Activated naive CD4-positive, alpha-beta T cell treated with anti-CD3 and anti-CD28 coated beads, Interleukin-2, amount 50 U/mL, for 16 hours (primary cell): Measurements from ENCODE around the gene EHD3.

Experiments
- DNase-seq: peaks from one replicate; pipeline ENCODE4 v3.0.0-alpha.2; 2020

EHD3 gene

DNA sequence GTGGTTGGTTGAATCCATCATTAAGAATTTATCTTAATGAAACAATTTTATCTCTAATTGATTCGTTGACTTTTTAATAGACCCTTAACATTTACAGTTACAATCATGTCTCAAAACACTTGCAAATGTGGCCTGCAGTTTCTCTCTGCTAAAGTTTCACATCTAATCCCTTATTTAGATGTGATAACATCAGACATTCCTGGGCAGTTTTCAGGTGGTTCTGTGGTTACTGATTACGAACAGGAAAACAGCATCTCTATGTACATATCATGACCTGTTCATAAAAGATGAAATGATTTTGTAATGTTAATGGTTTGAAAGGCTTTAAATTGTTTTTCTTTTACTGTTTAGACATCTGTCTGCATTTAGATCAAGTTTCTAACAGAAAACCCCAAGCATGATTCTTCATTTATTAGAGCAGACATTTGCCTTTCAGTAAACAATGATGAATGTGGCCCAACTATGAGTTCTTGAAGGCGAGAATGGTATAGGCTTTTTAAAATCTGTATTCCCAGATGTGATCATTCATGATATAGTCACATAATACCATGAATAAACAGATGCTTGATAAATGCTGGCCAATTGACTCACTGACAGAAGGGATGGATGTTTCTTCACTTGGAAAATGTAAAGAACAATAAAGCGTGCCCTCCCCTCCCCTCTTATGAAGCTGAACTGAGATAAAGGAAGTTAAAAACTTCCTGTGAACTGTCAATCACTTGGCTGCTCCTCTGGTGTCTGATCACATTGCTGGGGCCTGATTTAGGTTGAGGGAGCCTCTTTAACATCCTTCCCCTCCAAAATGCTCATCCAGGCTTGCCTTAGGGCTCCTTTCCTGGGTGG is 20.1 kb upstream of the EHD3 start:
- DNase-seq = no peak

DNA sequence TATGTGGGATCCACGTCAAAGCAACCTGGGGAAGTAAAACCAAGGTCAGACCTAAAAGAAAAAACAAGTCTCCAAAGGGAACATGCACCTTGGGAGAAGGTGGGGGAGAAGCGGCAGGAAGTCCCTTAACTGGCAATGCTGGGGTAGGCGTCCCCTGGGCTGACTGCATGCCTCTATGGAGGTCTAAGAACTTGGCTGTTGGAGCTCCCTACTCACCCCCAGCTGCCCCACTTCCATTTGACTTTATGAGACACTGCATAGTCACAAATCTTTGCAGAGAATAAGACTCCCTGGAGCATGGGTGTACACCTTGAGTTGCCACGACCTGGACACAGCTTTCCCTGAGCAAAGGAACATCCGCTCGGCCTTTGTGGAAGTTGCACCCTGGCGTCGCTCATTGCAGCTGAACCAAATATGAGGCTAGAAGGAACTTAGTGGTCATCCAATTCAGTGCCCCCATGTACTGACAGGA is 19.5 kb upstream of the EHD3 start:
- no peak for DNase-seq

- no peak for DNase-seq
Observed at GRCh38 chr2:31216734-31217133, 17.2 kb upstream of the EHD3 start.

DNA sequence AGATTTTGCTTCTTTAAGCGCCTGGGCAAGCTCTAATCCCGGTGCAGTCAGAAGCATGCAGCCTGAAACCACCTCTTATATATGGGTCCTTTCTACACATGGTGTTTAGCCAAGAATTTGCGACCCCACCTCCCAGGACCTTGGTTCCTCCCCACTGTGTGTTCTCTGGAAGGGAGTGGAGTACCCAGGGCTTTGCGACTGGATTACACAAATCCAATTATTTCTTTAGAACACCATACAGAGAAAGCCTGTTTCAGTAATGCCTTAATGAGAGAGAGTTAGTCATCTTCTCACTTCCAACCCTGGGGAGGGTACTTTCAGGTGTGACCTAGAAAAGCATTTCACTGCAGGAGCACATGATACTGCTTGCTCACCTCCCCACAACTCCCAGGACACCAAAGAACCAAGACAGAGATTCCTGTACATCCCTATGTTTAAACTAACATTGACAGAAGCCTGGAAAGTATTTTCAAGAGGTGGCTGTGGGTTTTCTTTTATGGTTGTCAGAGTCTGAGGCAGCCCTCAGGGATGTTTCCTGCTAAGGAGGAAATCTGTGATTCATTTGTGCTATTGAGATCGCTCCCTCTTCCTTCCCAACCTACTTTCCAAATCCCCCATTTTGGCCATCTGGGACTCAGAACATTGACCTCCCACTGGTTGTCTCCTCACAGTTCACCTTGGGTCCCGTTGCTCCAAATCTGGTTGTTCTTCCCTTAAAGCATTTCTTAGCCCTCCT is 16.3 kb upstream of the EHD3 start, which contains the start of gene CAPN14:
TSS of gene CAPN14 (minus strand) at position 51 of the 736 bp plus-strand sequence. CDS start 12,068 bp downstream, outside the sequence.
- DNase-seq = no peak

GRCh38 chr2:31219131-31219969 is 14.6 kb upstream of the EHD3 start:
- DNase-seq = no peak

DNA sequence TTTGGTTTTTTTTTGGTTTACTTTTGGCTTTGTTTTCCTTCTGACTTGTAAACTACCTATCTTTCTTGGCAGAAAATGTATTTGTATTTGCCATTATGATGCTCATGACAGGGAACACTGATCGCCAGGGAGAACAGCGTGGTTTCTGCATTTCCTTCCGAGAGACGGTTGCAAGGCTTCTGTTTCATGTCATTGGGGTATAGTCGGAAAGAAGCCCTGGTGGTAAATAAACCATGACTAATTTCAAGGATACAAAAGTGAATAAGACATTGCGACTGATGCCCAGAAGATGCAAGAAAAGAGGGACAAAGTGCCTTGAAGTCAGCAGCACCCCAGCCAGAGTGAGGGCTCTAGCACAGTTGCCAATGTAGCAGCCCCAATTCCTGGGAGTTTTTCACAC is 12.4 kb upstream of the EHD3 start:
- DNase-seq = no peak

DNA sequence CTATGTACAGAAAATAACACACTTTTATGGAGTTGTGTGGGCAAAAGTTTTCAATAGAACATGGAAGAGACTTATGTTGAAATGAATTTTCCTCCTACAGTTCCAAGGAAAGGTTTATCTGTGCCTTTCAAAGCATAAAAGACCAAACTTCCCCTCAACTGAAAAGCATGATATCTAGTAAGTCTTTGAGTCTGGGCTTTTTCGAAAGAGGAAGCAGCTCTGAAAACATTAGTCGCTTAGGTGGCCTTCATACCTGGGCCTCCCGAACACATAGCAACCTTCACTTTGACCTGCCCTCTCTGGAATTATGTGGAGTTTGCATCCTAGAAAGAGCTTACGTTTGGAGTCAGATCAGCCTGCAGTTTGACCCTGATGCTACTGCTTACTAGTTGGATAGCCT is 11.9 kb upstream of the EHD3 start:
- DNase-seq = no peak

- DNase-seq = no peak
Observed at GRCh38 chr2:31223026-31223425, 10.9 kb upstream of the EHD3 start.

GRCh38 chr2:31223749-31224148 is 10.2 kb upstream of the EHD3 start:
- no peak for DNase-seq

DNA sequence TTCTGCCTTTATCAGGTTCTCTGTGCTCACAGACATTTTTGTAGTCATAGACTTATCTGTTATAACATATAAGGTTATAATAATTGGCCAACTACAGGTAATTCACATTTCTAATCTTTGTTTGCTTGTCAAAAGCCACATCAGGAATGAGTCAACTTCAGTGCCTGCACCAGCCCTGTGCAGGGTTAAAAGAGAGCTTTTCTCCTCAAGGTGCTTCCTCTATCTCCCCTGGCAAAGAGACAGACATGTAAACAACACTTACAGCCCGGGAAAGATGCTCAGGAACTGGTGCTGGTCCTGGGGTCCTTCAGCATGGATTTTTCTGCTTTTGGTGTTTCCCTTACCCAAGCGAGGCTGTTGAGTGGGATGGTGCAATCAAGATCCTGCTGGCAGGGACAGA is 7.7 kb upstream of the EHD3 start:
- no peak for DNase-seq

DNA sequence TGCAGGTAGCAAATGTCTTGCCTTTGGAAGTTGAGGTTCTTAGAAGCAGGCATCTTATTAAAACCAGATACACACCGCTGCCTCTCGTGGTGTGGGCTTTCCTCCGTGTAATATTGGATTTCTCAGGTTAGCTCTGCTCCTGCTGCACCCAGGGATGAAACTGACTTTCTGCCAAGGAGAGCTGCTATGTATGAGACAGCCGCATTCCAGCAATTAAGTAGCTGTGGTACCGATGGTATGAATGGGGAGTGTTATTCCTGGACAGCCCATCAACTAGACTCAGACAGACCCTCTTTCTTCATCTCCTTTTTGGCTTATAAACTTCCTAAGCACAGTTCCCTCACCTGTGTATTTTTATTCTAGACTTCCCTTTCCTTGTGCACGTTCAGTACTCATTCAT is 6.8 kb upstream of the EHD3 start:
- no peak for DNase-seq

- DNase-seq = no peak
Observed at GRCh38 chr2:31227711-31228125, 6.2 kb upstream of the EHD3 start.

DNA sequence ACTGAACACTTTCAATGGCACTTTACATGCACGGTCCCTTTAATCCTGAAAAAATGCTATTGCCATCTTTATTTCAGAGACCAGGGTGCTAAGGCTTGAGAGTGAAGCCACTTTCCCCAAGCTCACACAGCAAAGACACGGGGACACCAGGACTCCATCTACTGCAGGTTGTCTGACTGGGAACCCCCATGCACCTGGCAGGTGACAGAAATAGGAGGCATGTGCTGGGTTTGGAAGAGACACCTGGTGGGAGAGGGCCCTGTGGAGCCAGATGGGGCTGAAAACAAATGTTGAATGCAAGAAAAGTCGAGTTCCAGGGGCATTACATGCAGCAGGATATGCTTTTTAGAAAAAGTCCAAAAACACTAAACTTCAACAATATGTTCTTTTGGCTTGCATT is 5.2 kb upstream of the EHD3 start:
- no peak for DNase-seq

DNA sequence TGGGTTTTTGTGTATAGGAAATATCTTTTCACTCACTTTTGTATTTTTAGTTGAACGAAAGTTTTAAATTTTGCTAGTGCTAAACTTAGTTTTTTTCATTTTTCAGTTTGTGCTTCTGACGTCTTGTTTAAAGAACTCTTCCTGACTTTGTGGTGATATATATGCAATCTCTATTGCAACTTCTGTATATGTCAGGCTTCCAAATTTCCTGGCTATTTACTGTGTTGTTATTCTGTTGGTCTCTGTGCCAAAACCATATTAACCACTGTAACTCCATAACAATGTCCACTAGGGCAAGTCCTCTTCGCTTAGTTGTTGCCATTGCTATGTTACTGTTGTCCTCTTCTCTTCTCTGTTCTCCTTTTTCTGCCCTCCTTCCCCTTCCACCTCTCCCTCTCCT is 3.2 kb upstream of the EHD3 start:
- DNase-seq = no peak

GRCh38 chr2:31231571-31232302 is 2.2 kb upstream of the EHD3 start:
- DNase-seq = no peak

DNA sequence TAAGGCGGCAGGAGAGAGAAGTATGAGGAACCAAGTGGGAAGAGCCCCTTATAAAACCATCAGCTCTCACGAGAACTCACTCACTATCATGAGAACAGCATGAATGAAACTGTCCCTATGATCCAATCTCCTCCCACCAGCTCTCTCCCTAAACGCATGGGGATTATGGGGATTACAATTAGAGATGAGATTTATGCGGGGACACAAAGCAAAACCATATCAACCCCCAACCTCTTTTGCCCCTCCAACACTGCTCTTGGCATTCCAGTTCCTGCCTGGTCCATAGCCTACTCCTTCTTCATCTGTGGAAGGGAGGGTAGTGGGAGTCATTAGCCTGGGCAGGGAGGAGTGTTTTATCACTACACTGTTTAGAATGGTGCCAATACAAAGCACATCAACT is 1.4 kb upstream of the EHD3 start:
- DNase-seq = no peak

- no peak for DNase-seq
Observed at GRCh38 chr2:31233231-31233630, 721 bp upstream of the EHD3 start.

DNA sequence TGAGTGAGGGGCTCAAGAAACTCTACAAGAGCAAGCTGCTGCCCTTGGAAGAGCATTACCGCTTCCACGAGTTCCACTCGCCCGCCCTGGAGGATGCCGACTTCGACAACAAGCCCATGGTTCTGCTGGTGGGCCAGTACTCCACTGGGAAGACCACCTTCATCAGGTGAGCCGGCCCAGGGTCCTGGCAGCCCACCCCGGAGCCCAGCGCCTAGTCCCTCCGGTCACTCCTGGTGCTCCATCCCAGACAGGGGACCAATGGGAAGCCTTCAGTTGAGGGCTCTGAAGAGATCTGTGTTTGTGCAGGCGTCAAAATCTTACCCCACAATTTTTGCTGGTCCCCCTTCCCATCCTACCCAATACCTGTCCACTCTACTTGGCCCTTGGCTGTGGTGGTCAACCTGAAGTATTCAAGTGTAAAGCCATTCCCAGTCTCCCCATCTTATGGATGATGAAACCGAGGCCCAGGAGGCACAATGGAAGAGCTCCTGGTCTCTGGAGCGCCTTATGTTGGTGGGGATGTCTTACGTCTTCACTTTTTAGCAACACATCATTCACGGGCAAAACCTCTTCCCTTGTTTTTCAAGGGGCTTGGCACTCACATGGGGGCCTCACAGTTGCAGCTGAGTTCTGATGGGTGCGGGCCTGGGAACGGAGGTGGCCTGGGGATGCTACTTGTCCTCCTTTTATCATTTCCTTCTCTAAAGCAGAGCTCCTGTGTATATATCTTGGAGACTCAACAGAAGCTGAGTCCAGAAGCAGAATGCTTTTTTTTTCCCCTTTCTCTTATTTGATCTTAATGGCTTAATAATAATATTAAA is 941 bp downstream of the EHD3 start:
- DNase-seq = no peak

DNA sequence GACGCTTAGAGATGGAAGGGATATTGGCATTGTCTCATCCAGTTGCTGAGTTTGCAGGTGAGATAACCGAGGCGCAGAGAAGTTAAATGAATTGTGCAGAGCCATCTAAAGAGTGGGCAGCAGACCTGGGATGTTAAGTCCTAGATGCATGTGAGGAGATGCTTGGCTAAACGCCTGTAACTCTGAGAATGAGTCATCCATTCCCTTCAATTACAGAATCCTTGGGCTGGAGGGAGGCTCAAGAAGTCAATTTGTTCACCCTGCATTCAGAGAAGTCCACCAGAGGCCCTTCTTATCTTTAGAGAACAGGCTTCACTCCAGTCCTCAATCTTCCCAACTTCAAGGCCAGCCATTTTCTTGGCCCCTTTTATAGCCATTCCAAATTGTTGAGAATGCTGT is 1.6 kb downstream of the EHD3 start:
- no peak for DNase-seq

GRCh38 chr2:31236433-31237205 is 2.7 kb downstream of the EHD3 start:
- no peak for DNase-seq
